Endothelial cell of umbilical vein (primary cell): ENCODE measurements around the gene SLC35D2. TPM values are rescaled to one million over a fixed set of nuclear protein-coding genes. Genes with fewer than 3 reads are reported as not detected.
A peak's percentile ranks its signal among the peaks of the same experiment; 100 is the strongest.

Experiments used
- BruUV-seq: library from RNA; stranded (reverse); fragments of 400-500 nt; replicated peaks from 2 replicates; lab custom pipeline; 2021; lab: Mats Ljungman, UMichigan
- CTCF ChIA-PET: fragments of 300-600, 350-600 bp; sonication (Branson Sonifier 250); formaldehyde crosslinking; loops from one replicate; lab custom pipeline; 2021; ENCODE audit warnings: antibody characterized with exemption, inconsistent platforms; lab: Charles Lee
- POLR2A ChIA-PET: fragments of 300-600, 350-600 bp; sonication (Branson Sonifier 250); formaldehyde crosslinking; loops from one replicate; lab custom pipeline; 2021; ENCODE audit warnings: antibody characterized with exemption, inconsistent platforms; lab: Charles Lee
- DNase-seq: peaks from one replicate; pipeline ENCODE4 v3.0.0-alpha.2; 2011; ENCODE audit warnings: low read depth, low spot score
- FAIRE-seq: peaks from 2 replicates; lab custom pipeline; 2011; peaks lifted over from hg19 to GRCh38; lab: Jason Lieb, UNC
- H2AFZ ChIP-seq: 2 replicates; pipeline ENCODE4 v1.6.0; 2012; ENCODE audit warnings: low read depth, low read length, control low read depth, inconsistent platforms
- H3K27ac ChIP-seq: 2 replicates; pipeline ENCODE4 v1.5.1; 2011; ENCODE audit warnings: low read depth, mild to moderate bottlenecking, control low read depth, low read length, moderate library complexity; ENCODE audit not compliant: insufficient read depth
- H3K27me3 ChIP-seq, 2 experiments: 2 replicates each; pipeline versions ENCODE4 v1.6.0 to v1.6.1; 2011; ENCODE audit warnings: low read length in 2 of 2, mixed read lengths in 1 of 2; ENCODE audit not compliant: control insufficient read depth in 2 of 2, insufficient read depth in 2 of 2
- H3K36me3 ChIP-seq, 2 experiments: 2 replicates in 1 of 2; 3 replicates in 1 of 2; pipeline ENCODE4 v1.5.1; 2011; ENCODE audit warnings: low read length in 2 of 2, mild to moderate bottlenecking in 1 of 2, moderate library complexity in 1 of 2; ENCODE audit not compliant: control insufficient read depth in 2 of 2, insufficient read depth in 2 of 2; ENCODE audit errors: extremely low read depth in 1 of 2
- H3K4me1 ChIP-seq: 3 replicates; pipeline ENCODE4 v1.5.1; 2011; ENCODE audit warnings: mild to moderate bottlenecking, low read length; ENCODE audit not compliant: control insufficient read depth, insufficient read depth; ENCODE audit errors: extremely low read depth
- H3K4me2 ChIP-seq: 2 replicates; pipeline ENCODE4 v1.6.1; 2011; ENCODE audit warnings: low read length, control low read depth, mixed read lengths; ENCODE audit not compliant: insufficient read depth
- H3K4me3 ChIP-seq, 3 experiments: fragments of 200-600 bp in 1 of 3; sonication (generic), shearing (Covaris generic) in 1 of 3; replicated peaks in 1 of 3; 2 replicates each; pipeline ENCODE4 v1.5.1; 2011 to 2016; ENCODE audit warnings: control low read depth in 3 of 3, low read length in 3 of 3, mild to moderate bottlenecking in 2 of 3, inconsistent platforms in 1 of 3, low read depth in 1 of 3, moderate library complexity in 1 of 3; ENCODE audit not compliant: insufficient read depth in 1 of 3
- H3K79me2 ChIP-seq: 2 replicates; pipeline ENCODE4 v1.6.0; 2012; ENCODE audit warnings: low read length, inconsistent platforms; ENCODE audit not compliant: control insufficient read depth, insufficient read depth
- H3K9ac ChIP-seq: replicated peaks from 2 replicates; pipeline ENCODE3; 2011; ENCODE audit warnings: low read length, control low read depth; ENCODE audit not compliant: insufficient read depth; ENCODE audit errors: extremely low read depth
- H3K9me1 ChIP-seq: replicated peaks from 3 replicates; pipeline ENCODE4 v1.6.0; 2011; ENCODE audit warnings: mild to moderate bottlenecking, low read length; ENCODE audit not compliant: control insufficient read depth, insufficient read depth; ENCODE audit errors: extremely low read depth
- H3K9me3 ChIP-seq: replicated peaks from 2 replicates; pipeline ENCODE4 v1.5.1; 2012; ENCODE audit warnings: low read length, inconsistent platforms; ENCODE audit not compliant: control insufficient read depth, insufficient read depth
- H4K20me1 ChIP-seq: replicated peaks from 2 replicates; pipeline ENCODE3; 2011; ENCODE audit warnings: mild to moderate bottlenecking, low read length; ENCODE audit not compliant: control insufficient read depth, insufficient read depth; ENCODE audit errors: extremely low read depth
- CTCF ChIP-seq, 2 donors: IDR thresholded peaks; 1 replicate in 1 of 2; 2 replicates in 1 of 2; pipeline ENCODE4 v1.5.1; 2011; ENCODE audit warnings: low read length in 2 of 2, mild to moderate bottlenecking in 2 of 2, moderate library complexity in 2 of 2, control low read depth in 1 of 2, inconsistent platforms in 1 of 2, low read depth in 1 of 2; ENCODE audit not compliant: insufficient read depth in 1 of 2; ENCODE audit errors: extremely low read depth in 1 of 2
- GATA2 ChIP-seq: IDR thresholded peaks from 2 replicates; pipeline ENCODE4 v1.7.0; 2011; ENCODE audit warnings: low read depth, mild to moderate bottlenecking, moderate library complexity, mixed read lengths, low read length; ENCODE audit not compliant: insufficient read length, insufficient read depth
- MYC ChIP-seq: IDR thresholded peaks from one replicate; pipeline ENCODE4 v1.6.1; 2011; ENCODE audit warnings: mild to moderate bottlenecking, low read depth, low read length
- POLR2A ChIP-seq: IDR thresholded peaks from 2 replicates; pipeline ENCODE4 v1.6.1; 2012; ENCODE audit warnings: low read depth, mild to moderate bottlenecking, control low read depth, low read length
- POLR2AphosphoS5 ChIP-seq: IDR thresholded peaks from 2 replicates; pipeline ENCODE4 v1.6.1; 2012; ENCODE audit warnings: low read depth, mild to moderate bottlenecking, control low read depth, low read length, moderate library complexity; ENCODE audit not compliant: insufficient read depth
- dilution Hi-C: fragments of 300-500 bp; cut with MboI; formaldehyde crosslinking; loops from one replicate; pipeline ENCODE4 v1.15.0; 2019; ENCODE audit warnings: low sequenced_read_pairs; ENCODE audit not compliant: extremely low pct_ligation_motif_present
- intact Hi-C: fragments of 100-400 bp; cut with micrococcal nuclease; formaldehyde crosslinking; loops from one replicate; pipeline ENCODE4 v1.10.0; 2022
- polyA plus RNA-seq, 4 experiments: library from polyadenylated mRNA; depleted of rRNA in 3 of 4; stranded (reverse) in 3 of 4; unstranded in 1 of 4; fragments of >200 nt; gene quantifications; 2 replicates each; pipeline versions ENCODE4 v1.2.1 to v1.2.3, GENCODE V29; 2011 to 2012; ENCODE audit warnings: missing spikeins in 1 of 4
- total RNA-seq: library from RNA; stranded (reverse); gene quantifications from 2 replicates; pipeline ENCODE4 v1.2.3, GENCODE V29; 2021
- TF ChIP-seq, protein P1 (sequence below): IDR thresholded peaks from 2 replicates; pipeline ENCODE4 v1.6.1; 2011; ENCODE audit not compliant: insufficient read depth, insufficient read length

Gene SLC35D2
- total and polyA plus RNA-seq, 2 donors (not counting 3 experiments of a cell fraction or from before 2014, with no cell fraction given) = 21.1 to 29.9 TPM

DNA sequence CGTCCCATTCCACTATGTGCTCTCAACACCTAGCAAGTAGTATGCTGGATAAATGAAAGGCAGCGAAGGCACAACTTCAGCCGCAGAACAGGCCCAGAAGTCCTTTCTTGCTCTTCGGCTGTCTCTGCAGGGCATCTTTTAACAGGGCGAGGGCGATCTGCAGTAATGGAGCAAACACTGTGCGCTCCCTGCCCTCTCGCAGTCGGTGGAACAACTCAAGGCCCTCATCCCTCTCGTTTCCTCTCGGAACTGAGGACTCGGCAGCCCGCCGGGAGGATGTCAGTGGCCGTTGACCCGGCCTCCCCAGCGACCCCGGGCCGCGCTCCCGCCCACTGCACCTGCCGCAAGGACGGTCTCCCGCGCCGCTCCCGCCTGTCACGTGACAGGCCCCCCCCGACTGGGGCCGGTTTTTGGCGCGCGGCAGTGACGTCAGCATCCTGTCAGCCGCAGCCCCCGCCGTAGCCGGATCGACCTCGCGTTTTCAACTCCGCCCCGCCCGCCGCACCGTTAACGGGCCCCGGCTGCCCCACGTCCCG lies 33.6 kb upstream of the SLC35D2 start:
- peak; percentile 85 for DNase-seq
- peak overlapping the region; percentile 66 for H3K27ac ChIP-seq
- TF ChIP-seq, protein P1, sequence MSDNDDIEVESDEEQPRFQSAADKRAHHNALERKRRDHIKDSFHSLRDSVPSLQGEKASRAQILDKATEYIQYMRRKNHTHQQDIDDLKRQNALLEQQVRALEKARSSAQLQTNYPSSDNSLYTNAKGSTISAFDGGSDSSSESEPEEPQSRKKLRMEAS = peak; percentile 55
- TF ChIP-seq MYC = no peak
- peak; percentile 91 for TF ChIP-seq POLR2AphosphoS5
- peak in 1 of 2 donors; percentile 7 for TF ChIP-seq CTCF (IDR thresholded peaks at IDR 0.05; ENCODE audit: extremely low read depth in 1 of 2, insufficient read depth in 1 of 2, low read depth in 1 of 2, low read length in 2 of 2)
- peak; percentile 34 for TF ChIP-seq POLR2A
- TF ChIP-seq GATA2 = no peak
- H3K9me3 ChIP-seq = no peaks in the 10 kb centered on the region
- no peaks in the 10 kb centered on the region for H3K27me3 ChIP-seq
- peaks cover 46% of the 10 kb centered on the region for H3K79me2 ChIP-seq
- H3K4me1 ChIP-seq = peaks cover 27% of the 10 kb centered on the region
- no peaks in the 10 kb centered on the region for H3K9me1 ChIP-seq
- H3K4me3 ChIP-seq = peak overlapping the region; percentile 65 to 83 (median 75)
- no peaks in the 10 kb centered on the region for H3K36me3 ChIP-seq
- dilution Hi-C loops = no loop called here
- H3K9ac ChIP-seq = peak overlapping the region; percentile 91
- CTCF ChIA-PET = interaction anchor here (0.8 to 1.6 kb wide), 3 partner anchors 13 to 249 kb away, joined by 3 to 11 read pairs (median 4); no protein-coding TSS in a partner anchor
- peak overlapping the region; percentile 72 for H2AFZ ChIP-seq
- no peaks in the 10 kb centered on the region for H4K20me1 ChIP-seq
- FAIRE-seq = no peak
- BruUV-seq = no TSS peak
- intact Hi-C loops = loop anchor here (5.0 to 10.0 kb wide), 2 partner anchors 150 to 998 kb away; partner anchors contain the start of gene TDRD7
- peak overlapping the region; percentile 76 for H3K4me2 ChIP-seq
- POLR2A ChIA-PET = no interaction called here
